ENCODE results near the gene C2CD4D.
A peak's percentile ranks its signal among the peaks of the same experiment; 100 is the strongest.

The C2CD4D gene

DNA sequence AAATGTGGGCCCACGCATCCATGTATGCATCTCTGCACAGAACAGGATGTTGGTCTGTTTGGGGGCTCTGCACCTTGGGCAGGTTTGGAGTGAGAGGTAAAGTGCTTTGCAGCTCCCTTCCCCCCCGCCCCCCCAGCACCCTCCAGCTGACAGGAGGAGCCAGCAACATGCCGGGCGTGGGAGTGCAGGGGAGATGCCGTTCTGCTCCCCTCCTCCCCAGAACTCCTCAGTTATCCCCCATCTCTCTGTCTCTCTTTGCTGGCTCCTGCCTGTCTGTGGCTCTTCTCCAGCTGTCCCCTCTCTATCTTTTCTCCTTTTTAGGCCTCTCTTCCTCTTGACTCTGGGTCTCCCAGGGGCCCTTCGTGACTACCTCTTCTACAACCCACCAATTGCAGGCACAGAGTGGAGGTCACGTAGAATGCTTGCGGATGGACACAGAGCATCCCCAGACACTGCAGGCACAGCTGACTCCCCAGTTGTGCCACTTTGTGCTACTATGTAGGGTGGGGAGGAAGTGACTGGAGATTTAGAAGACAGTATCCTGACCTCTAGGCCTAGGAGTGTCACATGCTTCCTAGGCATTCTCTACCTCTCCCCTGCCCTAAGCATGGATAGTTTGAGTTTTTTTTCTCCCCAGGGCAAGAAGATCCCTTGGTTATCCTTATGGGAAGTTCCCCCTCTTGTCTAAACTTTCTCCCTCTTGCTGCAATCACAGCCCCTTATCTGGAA, 6.3 kb downstream of the C2CD4D start:
- H3K4me3 ChIP-seq (ENCODE audit: low read depth, low read length): no peak overlapping the region
- TF ChIP-seq, protein P1, sequence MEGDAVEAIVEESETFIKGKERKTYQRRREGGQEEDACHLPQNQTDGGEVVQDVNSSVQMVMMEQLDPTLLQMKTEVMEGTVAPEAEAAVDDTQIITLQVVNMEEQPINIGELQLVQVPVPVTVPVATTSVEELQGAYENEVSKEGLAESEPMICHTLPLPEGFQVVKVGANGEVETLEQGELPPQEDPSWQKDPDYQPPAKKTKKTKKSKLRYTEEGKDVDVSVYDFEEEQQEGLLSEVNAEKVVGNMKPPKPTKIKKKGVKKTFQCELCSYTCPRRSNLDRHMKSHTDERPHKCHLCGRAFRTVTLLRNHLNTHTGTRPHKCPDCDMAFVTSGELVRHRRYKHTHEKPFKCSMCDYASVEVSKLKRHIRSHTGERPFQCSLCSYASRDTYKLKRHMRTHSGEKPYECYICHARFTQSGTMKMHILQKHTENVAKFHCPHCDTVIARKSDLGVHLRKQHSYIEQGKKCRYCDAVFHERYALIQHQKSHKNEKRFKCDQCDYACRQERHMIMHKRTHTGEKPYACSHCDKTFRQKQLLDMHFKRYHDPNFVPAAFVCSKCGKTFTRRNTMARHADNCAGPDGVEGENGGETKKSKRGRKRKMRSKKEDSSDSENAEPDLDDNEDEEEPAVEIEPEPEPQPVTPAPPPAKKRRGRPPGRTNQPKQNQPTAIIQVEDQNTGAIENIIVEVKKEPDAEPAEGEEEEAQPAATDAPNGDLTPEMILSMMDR (conservative IDR thresholded peaks at IDR 0.05; ENCODE audit: low read depth, low read length): no peak
- DNase-seq (ENCODE audit: low read depth): no peak

DNA sequence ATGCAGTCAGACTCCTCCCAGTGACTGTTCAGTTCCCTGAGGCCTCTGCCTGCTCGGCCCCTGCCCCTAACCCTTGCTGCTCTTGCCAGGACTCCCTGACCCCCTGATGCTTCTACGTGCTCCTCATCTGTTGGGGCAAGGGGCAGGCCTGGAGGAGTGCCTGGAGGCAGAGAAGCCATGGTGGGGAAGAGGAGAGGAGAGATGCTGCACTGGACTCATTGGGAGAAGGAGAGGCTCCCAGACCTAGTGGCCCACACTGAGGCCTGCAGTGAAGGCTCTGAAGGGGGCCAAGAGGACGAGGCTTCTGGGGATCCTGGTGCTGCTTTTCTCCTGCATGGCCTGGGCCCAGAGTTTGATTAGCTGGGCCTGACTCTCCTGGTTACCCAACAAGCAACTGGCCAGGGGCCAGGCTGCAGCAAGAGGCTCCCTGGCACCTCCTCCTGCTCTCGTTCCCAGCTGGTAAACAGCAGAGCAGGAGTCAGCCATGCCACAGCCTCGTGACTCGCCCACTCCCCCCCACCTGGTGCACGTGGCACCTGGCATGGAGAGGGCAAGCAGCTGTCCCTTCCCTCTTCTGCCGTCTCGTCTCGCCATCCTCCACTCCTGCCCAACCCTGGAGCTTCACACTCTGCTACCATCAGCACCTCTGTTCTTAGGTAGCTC, 7.2 kb downstream of the C2CD4D start:
- H3K4me3 ChIP-seq (ENCODE audit: low read depth, low read length): no peak overlapping the region
- TF ChIP-seq, protein P1 (conservative IDR thresholded peaks at IDR 0.05; ENCODE audit: low read depth, low read length): no peak

DNA sequence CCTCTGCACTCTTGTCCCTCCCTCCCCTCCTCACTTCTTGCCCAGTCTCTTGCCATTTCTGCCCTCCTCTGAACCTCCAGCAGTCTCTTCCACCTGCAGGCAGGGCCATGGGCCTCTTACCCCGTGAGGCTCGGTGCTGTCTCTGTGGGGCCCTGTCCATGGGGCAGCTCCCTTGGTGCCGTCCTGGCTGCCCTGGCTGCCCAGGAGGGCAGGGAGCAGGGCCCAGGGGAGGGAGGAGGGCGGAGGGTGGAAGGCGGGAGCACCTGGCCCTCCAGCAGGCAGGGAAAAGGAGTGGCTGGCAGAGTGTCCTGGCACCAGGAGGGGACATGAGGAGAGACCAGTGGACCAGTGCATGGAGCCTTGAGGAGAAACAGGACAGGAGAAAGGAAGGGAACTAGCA, 8.0 kb downstream of the C2CD4D start, which contains the start of gene RORC:
Gene RORC, minus strand, starts transcription at position 198 of the 400 bp plus-strand sequence. Its CDS starts 38 bp downstream, at position 160.
- TF ChIP-seq, protein P1 (conservative IDR thresholded peaks at IDR 0.05; ENCODE audit: low read depth, low read length): no peak
- no peak within 1 kb of the TSS for H3K4me3 ChIP-seq (ENCODE audit: low read depth, low read length)
- DNase-seq (ENCODE audit: low read depth): no peak

More for the DNA sequence above, 7.2 kb downstream of the C2CD4D start:
- peak; percentile 47 for DNase-seq (ENCODE audit: low read depth)

DNA sequence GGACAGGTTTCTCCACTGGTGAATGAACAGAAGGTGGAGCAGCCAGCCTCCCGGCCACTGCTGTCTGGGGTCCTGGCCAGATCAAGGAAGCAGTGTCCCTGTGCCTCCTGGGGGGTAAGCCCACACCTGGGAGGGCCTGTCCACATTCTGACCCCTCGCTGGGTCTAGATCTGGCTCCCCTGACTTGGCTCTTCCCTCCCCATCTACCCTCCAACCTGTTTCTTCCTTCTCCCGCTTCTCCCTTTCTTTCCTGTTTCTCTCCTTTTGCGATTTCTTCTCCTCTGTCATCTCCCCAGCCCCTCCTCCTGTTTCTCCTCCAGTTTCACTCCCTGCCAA, 8.4 kb downstream of the C2CD4D start:
- no peak for DNase-seq (ENCODE audit: low read depth)
- TF ChIP-seq, protein P1 (conservative IDR thresholded peaks at IDR 0.05; ENCODE audit: low read depth, low read length): no peak
- H3K4me3 ChIP-seq (ENCODE audit: low read depth, low read length): no peak overlapping the region

DNA sequence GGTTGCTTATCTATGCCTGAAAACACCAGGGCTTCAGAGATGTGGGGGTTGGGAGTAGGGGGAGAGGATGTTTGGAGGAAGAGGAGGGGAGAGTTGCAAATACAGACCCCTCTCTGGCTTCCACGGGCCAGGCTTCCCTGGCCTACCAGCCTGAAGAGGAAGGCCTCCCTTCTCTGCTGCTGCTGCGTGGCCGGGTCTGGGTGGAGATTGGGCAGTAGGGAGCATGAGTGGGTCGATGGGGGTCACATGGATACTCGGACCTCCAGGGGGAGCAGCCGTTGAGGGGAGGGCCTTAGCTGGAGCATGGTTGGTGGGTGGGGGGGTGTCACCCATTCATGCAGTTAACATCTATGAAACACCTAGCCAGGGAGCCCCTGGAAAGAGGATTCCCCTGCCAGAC, 9.6 kb downstream of the C2CD4D start:
- TF ChIP-seq, protein P1 (conservative IDR thresholded peaks at IDR 0.05; ENCODE audit: low read depth, low read length): no peak
- DNase-seq (ENCODE audit: low read depth): no peak
- no peak overlapping the region for H3K4me3 ChIP-seq (ENCODE audit: low read depth, low read length)

DNA sequence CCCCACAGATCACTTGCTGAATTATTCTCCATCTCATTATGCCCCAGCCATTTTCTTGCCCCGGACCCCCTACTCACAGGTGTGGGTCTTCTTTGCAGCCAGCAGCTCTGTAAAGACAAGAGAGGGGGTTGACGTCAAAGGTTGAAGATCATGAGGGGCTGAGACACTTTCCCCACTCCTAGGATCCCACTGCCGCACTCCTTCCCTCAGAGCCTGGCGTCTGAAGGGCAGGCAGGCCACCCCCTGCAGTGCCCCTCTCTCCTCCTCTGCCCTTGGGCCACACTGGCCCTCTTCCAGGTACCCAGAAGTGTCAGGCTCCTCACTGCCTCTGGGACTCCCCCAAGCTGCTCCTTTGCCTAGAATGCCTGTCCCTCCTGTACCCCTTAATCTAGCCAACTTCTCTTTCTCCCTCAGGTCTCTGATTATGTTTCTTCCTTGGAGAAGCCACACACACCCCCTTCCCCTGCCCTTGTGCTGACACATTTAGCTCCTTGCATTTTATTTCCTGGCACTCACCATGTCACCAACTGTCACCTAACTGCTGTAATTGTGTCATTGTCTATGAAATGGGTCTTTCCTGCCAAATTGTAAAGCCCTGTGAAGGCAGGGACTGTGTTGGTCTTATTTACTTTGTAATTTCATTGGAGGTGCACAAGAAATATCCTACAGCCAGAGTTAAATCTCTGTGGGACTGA, 10.1 kb downstream of the C2CD4D start:
- H3K4me3 ChIP-seq (ENCODE audit: low read depth, low read length): no peak overlapping the region

More for the DNA sequence above, 10.1 kb downstream of the C2CD4D start:
- TF ChIP-seq, protein P1 (conservative IDR thresholded peaks at IDR 0.05; ENCODE audit: low read depth, low read length): no peak
- DNase-seq (ENCODE audit: low read depth): no peak

Data from choroid plexus epithelial cell (primary cell).